ENCODE results near the gene SNX1.
"Not testable (repeated sequence)": the region's sequence is repeated elsewhere in the genome, so short reads cannot be mapped to it uniquely, and the experiment has no call there.

SNX1 gene

GRCh38 chr15:64117759-64118487, 22.1 kb downstream of the SNX1 start:
- no peak for DNase-seq

GRCh38 chr15:64120322-64120721, 24.5 kb downstream of the SNX1 start:
- not testable (repeated sequence) for DNase-seq

GRCh38 chr15:64121614-64122013, 25.8 kb downstream of the SNX1 start:
- no peak for DNase-seq

- DNase-seq, result no peak
These were observed 26.7 kb downstream of the SNX1 start for GRCh38 chr15:64122444-64122843.

- no peak for DNase-seq
These were observed 27.2 kb downstream of the SNX1 start for GRCh38 chr15:64122936-64123351.

- no peak for DNase-seq
These were observed 30.2 kb downstream of the SNX1 start for GRCh38 chr15:64125978-64126377.

GRCh38 chr15:64127521-64128270, 31.9 kb downstream of the SNX1 start:
- no peak for DNase-seq

- no peak for DNase-seq
These were observed 34.4 kb downstream of the SNX1 start for GRCh38 chr15:64130159-64130558.

- DNase-seq, result no peak
These were observed 35.8 kb downstream of the SNX1 start for GRCh38 chr15:64131547-64131946.

GRCh38 chr15:64132217-64132616, 36.4 kb downstream of the SNX1 start:
- DNase-seq, result no peak

- no peak for DNase-seq
These were observed 38.0 kb downstream of the SNX1 start for GRCh38 chr15:64133623-64134344.

GRCh38 chr15:64134345-64134829, 38.6 kb downstream of the SNX1 start:
- DNase-seq, result no peak

- no peak for DNase-seq
These were observed 40.6 kb downstream of the SNX1 start for GRCh38 chr15:64136347-64136746.

- DNase-seq, result no peak
These were observed 41.5 kb downstream of the SNX1 start for GRCh38 chr15:64137226-64137833.

GRCh38 chr15:64138331-64138941, 42.7 kb downstream of the SNX1 start:
- DNase-seq, result no peak

GRCh38 chr15:64141798-64142512, 46.2 kb downstream of the SNX1 start:
- DNase-seq, result no peak

- DNase-seq, result no peak
These were observed 47.5 kb downstream of the SNX1 start for GRCh38 chr15:64143276-64143675.

- no peak for DNase-seq
These were observed 48.4 kb downstream of the SNX1 start for GRCh38 chr15:64144192-64144564.

- no peak for DNase-seq
These were observed 48.9 kb downstream of the SNX1 start for GRCh38 chr15:64144565-64145281.

GRCh38 chr15:64146041-64146440, 50.3 kb downstream of the SNX1 start:
- DNase-seq, result no peak

- no peak for DNase-seq
These were observed 50.7 kb downstream of the SNX1 start for GRCh38 chr15:64146520-64146884.

Measured in activated effector memory CD4-positive, alpha-beta T cell treated with Interleukin-2 at 50 U/mL for 16 hours (primary cell).